GM18526 (cell line): ENCODE measurements around the gene ZBTB45.

Experiments used
- POLR2A ChIP-seq: IDR thresholded peaks from 3 replicates; pipeline ENCODE4 v1.6.1; 2011; ENCODE audit not compliant: insufficient read length; ENCODE audit errors: extremely low read depth

The ZBTB45 gene

DNA sequence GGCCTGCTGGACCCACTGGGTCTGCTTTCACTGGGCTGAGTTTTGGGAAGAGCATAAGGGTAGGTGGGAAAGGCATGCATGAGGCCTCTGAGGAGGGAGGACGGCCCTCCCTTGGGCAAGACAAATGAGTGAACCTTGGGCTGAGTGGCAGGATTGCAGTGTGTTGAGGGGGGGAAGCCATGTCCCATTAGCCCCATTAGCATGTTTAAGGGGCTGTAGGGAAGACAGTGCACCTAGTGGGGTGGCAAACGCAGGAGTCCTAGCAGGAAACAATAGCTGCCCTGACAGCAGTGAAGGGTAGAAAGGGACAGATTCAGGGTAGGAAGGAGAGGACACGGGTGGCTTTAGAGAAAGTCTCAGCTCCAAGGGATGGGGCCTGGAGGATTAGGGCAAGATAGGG is 3.1 kb upstream of the ZBTB45 start:
- no peak for TF ChIP-seq POLR2A

DNA sequence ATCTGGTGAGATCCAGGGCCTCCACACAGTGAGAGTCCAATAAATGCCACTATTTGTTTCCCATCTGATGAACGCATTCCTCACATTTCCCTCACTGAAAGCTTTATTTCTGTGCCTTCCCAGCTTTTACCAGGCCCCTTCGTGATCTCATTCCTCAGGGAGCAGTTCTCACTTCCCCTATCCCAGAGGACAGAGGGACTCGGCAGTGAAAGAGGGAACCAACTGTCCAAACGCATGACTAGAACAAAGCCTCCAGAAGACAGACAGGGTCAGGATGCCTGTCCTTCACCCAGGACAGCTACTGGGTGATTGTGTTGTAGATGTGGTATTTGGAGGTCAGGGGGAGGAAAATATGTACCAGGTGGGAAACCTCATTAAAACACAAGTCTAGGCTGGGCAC is 2.0 kb upstream of the ZBTB45 start:
- no peak for TF ChIP-seq POLR2A

DNA sequence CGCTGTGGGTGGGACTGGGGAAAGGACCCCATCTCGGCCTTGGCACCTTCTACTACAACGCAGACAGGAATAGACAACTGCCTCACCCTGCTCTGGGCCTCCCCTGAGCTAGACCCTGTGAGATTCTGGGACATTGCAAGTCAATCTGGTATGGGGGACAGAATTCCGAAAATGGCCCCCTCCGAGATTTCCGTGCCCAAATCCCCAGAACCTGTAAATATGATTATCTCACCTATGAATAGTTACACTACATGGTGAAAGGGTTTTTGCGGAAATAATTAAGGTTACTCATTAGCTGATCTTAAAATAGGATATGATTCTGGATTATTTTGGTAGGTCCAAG is 618 bp upstream of the ZBTB45 start:
- TF ChIP-seq POLR2A: no peak

DNA sequence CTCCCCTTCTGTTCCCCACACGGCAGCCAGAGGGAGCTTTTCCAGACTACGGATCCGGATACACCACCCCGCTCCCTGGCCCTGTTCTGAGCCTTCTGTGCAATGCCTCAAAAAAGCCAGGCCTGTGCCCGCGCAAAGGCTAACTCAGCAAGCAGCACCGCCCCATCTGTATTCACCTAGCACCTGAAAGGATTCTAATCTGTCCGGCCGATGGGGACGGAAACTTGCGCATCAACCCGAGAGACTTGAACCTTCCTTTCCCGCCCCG is 589 bp downstream of the ZBTB45 start:
- TF ChIP-seq POLR2A: no peak

DNA sequence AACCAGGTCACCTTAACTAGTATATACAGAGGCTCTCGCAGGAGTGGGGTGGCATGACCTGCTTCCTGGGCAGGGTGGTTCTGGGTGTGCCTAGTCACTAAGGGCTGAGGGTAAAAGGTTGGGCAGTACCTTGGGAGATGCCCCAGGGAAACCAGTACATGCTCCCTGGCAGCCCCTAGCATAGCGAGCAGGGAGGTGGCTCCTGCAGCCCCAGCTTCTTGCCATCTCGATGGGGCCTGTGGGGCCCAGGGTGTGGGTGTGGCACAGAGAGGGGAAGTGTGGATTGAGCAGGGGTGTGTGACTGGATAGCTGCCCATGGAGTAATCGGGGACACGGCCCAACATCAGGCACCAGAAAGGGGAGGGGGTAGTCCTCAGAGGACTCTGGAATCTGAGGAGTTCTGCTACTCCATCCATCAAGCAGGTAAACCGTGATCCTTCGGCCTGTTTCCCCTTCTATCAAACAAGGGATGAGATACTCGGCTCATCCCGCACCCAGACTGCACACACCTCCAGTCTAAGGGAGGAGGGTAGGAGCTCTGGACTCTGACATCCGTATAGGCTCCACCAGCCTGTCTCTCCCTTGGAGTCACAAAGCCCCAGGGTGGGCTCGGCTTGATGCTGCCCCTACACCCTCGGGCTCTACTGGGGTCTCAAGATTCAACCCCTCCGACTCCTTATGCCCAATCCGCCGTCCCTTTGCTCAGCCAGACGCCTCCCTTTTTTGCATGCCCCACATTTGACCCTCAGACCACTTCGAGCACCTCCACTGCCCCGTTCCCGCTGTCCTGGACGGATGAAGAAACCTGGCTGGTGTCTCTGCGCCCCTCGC is 1.1 kb downstream of the ZBTB45 start:
- no peak for TF ChIP-seq POLR2A

DNA sequence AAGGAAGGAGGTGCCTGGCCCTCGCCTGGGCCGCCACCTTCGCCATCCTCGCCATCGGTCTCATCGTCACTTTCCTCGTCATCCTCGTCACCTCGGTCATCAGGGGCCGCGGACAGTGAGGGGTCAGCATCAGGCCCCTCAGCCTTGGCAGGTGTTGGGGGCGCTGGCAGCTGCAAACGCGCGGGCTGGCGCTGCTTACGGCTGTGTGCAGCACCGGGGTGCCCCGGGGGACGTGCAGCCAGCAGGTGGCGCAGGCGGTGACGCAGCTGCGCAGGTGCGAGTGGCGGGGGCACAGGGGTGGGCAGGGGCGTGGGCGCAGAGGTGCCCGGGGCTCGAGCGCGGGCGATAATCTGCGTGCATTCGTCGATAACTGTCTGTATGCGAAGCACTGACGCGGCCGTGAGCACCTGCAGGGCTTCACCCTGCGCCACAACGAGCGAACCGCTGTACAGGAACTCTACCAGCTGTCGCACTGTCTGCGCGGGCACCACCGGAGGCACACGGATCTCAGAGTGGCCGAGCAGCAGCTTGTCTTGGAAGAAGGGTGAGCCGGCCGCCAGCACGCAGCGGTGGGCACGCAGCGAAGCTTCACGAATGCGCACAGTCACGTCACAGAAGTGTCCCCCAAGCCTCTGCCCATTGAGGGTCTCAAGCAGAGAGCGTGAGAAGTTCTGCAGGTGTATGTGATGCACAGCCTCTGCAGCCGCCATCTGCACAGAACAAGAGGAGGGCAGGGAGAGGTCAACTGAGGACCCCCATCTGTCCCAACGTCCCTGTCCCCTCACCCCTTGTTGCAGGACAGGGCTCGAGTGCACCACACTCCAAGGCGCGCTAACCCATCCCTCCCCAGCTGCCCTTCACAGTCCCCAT is 2.4 kb downstream of the ZBTB45 start:
- no peak for TF ChIP-seq POLR2A

DNA sequence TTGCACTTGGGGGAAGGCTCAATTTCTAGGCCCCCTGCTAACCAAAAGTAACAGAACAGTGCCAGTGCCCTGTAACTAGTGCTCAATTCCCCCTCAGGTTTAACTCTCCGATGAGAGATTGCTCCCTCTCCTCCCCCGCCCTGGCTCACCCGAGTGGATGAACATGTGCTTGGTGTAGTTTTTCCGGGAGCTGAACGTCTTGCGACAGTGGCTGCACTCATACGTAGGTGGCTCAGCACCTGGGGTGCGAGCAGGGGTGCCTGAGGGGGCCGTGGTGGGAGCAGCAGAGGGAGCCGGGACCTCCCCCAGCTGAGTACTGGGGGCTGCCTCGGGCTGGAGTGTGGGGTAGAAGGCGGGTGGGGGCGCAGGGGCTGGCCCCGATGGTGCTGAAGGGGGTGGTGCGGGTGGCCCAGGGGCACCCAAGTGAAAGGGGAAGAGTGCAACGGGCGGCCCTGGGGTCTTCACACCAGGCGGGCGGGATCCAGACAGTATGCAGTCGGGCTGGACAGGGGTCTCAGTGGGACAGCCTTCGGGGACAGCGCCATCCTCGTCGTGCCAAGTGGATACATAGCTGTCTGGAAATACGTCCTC is 3.3 kb downstream of the ZBTB45 start:
- TF ChIP-seq POLR2A: no peak

DNA sequence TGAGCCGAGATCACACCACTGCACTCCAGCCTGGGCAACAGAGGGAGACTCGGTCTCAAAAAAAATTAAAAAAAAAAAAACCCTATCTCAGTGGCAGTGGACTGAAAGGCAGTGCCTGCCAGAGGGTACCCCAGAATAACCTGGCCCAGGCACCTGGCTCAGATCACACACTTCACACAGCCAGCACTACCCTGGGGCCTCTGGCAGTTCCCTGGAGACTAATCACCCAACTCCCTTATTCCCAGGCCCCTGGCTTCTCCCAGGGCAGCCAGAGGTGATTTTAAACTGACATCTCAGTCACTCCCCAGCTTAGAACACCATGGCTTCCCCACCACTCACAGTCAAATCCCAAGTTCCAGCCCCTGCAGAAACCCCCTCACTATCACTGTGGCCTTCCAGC is 4.4 kb downstream of the ZBTB45 start:
- no peak for TF ChIP-seq POLR2A

DNA sequence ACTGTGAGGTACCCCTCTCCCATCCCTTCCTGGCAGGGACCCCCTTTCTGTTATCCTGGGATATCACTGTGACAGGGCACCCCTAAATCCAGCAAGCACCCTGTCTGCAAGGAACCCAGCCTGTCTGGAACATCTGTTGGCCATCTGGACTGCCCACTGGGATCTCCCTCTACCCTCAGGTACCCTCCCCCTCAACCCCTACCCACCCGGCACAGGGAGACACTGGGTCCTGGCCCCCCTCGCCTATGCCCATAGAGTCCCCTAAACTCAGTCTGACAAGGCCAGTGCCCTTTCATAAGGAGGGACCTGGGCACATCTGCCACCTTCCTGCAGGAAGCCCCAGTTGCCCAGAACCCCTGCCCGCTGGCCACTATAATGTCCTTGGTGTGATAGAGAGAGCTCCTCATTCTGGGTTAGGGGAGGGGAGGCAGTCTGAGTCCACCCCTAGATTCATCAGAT is 5.0 kb downstream of the ZBTB45 start:
- TF ChIP-seq POLR2A: no peak

DNA sequence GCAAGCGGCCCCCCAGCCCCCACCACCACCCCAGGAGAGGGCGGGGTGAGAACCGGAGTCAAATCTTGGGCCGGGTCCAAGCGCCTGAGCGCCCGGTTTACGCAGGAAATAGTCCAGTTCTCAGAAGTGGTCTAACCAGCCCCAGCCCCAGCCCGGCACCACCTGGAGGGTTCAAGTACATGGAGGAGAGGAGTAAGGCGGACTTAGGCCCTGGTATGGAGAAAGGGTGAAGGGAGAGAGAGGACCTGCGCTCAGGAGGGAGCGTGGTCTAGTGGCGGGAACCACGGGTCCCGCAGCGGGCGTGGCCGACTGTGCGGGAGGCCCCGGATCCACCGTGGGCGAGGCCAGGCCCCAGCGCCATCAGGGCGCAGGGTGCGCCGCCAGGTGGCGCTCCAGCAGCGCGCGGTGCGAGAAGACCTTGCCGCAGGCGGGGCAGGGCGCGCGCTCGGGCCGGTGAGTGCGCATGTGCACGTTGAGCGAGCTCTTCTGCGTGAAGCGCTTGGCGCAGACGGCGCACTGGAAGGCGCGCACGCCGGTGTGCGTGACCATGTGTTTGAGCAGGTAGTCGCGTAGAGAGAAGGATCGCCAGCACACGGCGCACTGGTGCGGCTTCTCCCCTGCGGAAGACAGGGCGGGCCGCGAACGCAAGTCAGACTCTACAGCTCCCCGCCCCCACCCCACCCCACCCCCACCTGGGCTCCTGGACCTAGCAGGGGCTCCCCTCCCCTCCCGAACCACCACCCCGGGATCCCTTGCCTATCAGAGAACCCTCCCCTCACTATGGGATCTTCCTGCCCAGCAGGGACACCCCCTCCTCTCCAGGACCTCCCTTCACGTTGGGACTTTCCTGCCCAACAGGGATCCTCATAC is 5.7 kb downstream of the ZBTB45 start:
- peak; percentile 81 for TF ChIP-seq POLR2A

DNA sequence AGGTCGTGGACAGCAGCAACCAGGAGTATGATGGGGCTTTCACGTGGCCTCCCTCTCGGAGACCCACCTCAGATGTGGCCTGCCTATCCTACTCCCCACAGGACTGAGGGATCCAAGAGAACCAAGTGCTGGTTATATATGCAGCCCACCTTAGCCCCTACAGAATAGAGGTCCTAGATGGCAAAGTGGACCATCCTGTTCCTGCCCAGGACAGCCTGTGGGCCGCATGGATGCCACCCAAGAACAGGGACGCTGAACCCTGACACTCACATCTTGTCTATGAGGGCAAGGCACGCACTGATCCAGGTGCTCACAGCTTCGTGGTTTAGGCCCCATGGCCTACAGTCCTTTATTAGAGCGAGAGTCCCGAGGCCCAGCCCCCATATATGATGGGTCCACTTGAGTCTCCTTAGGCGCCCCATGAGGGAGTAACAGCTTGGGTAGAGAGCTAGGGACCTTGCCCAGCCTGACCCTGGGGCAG is 6.4 kb downstream of the ZBTB45 start:
- no peak for TF ChIP-seq POLR2A

DNA sequence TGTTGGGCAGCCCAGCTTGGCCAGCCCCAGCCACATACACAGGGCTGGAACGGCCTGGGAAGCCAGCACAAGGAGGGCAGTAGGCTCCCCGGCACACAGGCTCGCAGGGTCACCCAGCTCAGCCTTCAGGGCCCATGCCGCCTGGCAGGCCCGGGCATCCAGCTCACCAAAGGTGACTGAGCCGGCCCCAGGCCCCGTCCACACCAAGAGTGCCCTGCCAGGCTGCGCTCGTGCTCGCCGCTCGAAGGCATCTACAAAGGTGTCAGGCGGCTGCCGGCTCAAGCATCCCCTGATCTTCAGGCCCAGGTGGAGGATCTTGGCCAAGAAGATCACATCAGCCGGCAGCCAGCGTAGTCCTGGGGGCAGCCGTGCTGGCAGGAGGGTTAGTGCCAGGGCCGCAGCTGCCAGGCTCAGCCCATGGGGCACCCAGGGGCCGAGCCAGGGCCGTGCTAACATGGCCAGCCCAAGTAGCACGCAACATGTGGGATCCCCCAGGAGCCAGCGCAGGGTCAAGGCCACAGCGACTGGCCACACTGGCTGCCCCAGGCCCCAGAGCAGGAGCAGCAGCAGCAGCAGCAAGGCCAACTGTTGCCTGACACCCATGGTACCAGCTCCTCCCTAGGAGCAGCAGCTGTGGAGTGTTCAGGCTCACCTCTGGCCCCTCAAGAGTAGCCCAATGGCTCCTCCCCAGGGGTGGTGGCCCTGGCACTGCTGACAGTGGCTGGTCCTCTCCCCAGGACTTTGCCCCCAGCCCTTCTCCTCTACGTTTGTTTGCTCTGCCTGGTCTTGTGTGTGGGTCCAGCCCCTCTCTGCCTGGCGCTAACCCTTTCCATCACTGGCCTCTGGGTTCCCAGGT is 8.0 kb downstream of the ZBTB45 start, which contains the start of gene SLC27A5:
Gene SLC27A5, minus strand, starts transcription at position 640 of the 856 bp plus-strand sequence. Its CDS starts 37 bp downstream, at position 603.
- no peak for TF ChIP-seq POLR2A

DNA sequence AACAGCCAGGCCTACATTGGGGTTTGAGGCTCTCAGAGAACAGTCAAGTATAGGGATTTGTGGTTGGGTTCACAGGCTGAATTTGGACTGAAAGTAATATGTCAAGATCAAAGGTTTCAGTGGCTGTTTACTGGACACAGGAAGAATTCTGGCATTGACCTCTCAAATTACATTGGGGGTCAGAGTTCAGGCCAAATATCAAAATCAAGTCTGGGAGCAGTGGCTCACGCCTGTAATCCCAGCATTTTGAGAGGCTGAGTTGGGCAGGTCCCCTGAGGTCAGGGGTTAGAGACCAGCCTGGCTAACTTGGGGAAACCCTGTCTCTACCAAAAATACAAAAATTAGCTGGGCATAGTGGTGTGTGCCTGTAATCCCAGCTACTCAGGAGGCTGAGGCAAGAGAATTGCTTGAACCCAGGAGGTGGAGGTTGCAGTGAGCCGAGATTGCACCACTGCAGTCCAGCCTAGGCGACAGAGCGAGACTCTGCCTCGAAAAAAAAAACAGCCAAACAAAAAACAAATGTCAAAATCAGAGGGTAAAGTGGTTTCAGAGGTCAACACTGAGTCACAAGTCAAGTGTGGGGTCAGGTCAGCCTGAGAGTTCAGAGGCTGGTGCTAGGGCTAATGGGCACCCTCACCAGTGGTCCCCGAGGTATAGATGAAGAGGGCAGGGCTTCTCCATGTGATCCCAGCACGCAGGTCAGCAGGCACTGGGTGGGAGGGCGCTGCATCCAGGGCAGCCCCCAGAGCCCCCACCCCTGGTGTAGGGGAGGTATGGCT is 9.3 kb downstream of the ZBTB45 start:
- TF ChIP-seq POLR2A: no peak

DNA sequence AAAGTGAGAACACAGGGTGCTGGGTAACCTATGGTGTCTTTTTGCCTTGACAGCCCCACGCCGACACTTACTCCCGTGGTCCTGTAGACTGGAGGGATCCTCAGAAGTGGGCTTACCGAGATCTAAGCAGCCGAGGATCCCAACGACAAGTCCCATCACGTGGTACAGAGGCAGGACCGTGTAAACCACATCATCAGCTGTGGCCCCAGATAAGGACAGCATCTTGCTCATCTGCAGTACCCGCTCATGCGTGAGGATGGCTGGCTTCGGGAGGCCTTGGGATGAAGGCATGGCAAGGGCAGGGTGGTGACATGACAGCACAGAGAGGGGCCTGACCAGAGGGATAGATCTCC is 9.9 kb downstream of the ZBTB45 start:
- TF ChIP-seq POLR2A: no peak

DNA sequence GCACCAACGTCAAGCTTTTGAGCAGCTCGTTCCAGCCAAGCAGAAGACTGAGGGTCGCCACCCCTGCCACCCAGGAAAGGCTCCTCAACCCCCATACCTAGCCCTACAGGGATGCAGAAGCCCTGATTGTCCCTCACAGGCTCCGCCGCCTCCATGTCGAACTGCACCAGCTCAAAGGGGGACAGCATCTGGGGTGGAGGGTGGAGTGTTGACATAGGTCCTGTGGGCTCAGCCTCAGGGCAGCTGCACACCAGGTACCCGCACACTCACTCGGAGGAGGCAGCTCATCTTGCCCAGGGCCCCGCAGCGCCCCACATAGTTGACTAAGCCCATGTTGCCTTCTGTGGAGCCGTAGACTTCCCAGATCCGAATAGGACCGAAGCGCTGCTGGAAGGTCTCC is 19.4 kb downstream of the ZBTB45 start:
- TF ChIP-seq POLR2A: no peak
